Sciatic nerve (tissue), 2 donors: Measurements from ENCODE around the gene PRSS1. TPM values are rescaled to one million over a fixed set of nuclear protein-coding genes. Genes with fewer than 3 reads are reported as not detected.

Source experiments
- ATAC-seq: fragments of 200-7000 bp; cut with Tn5 transposase; one replicate; pipeline ENCODE4 v1.9.1; 2020; ENCODE audit warnings: mild to moderate bottlenecking, moderate library complexity
- DNase-seq: peaks from one replicate; pipeline ENCODE4 v3.0.0-alpha.2; 2020; ENCODE audit warnings: low spot score
- intact Hi-C: fragments of 100-400 bp; cut with DNase I; formaldehyde crosslinking; loops from one replicate; pipeline ENCODE4 v1.14.2; 2022
- total RNA-seq: library from RNA; stranded (reverse); fragmentation: NEBNext Ultra II Directional; extraction: Animal tissue kit (Norgen Biotek cat#: 25700); gene quantifications from one replicate; pipeline ENCODE4 v1.2.1, GENCODE V29; 2021
- donor health status: DM: no; HTN: no; CAD: no.
- donor health status: DM: no; HTN: no; CAD: no.

PRSS1 gene
- total RNA-seq, 1 donor from 2014 or later, result 4.7 TPM

DNA sequence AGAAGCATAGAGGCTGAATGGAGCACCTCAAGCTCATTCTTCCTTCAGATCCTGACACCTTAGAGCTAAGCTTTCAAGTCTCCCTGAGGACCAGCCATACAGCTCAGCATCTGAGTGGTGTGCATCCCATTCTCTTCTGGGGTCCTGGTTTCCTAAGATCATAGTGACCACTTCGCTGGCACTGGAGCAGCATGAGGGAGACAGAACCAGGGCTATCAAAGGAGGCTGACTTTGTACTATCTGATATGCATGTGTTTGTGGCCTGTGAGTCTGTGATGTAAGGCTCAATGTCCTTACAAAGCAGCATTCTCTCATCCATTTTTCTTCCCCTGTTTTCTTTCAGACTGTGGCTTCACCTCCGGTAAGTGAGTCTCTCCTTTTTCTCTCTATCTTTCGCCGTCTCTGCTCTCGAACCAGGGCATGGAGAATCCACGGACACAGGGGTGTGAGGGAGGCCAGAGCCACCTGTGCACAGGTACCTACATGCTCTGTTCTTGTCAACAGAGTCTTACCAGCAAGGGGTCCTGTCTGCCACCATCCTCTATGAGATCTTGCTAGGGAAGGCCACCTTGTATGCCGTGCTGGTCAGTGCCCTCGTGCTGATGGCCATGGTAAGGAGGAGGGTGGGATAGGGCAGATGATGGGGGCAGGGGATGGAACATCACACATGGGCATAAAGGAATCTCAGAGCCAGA lies 52.5 kb downstream of the PRSS1 start:
- intact Hi-C loops, result no loop called here
- ATAC-seq (no peak), DNase-seq (no peak)

DNA sequence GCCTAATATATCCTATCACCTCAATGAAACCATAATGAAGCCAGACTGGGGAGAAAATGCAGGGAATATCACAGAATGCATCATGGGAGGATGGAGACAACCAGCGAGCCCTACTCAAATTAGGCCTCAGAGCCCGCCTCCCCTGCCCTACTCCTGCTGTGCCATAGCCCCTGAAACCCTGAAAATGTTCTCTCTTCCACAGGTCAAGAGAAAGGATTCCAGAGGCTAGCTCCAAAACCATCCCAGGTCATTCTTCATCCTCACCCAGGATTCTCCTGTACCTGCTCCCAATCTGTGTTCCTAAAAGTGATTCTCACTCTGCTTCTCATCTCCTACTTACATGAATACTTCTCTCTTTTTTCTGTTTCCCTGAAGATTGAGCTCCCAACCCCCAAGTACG lies 53.0 kb downstream of the PRSS1 start:
- intact Hi-C loops, result no loop called here

More for the DNA sequence above, 53.0 kb downstream of the PRSS1 start:
- no peak for DNase-seq
- no peak for ATAC-seq

Other genes starting within 250 kb of the PRSS1 start
- 6.0 TPM for gene PRSS2, start 21.5 kb downstream of the PRSS1 start, total RNA-seq
- gene EPHB6, start 105.6 kb downstream of the PRSS1 start, total RNA-seq, result 15.7 TPM
- 0.40 TPM for gene TRPV6, start 136.3 kb downstream of the PRSS1 start, total RNA-seq
- 0.22 TPM for gene TRPV5, start 184.3 kb downstream of the PRSS1 start, total RNA-seq
- not detected for gene LLCFC1, start 190.0 kb downstream of the PRSS1 start, total RNA-seq
- 2.3 TPM for gene KEL, start 212.9 kb downstream of the PRSS1 start, total RNA-seq